Activated naive CD8-positive, alpha-beta T cell treated with anti-CD3 and anti-CD28 coated beads, Interleukin-2, amount 10 ng/mL, durations not matched to agents 7 days and 5 days (primary cell): ENCODE results near the gene ERBB4. TPM values are rescaled to one million over a fixed set of nuclear protein-coding genes. Genes with fewer than 3 reads are reported as not detected.

Experiments
- ATAC-seq: fragments of 150-1000 bp; cut with Tn5 transposase; one replicate; pipeline ENCODE4 v1.10.0; 2021; ENCODE audit warnings: low read depth, moderate library complexity
- POLR2A ChIA-PET: fragments of 350-600 bp; sonication (Branson Sonifier 250); formaldehyde crosslinking; loops from one replicate; lab custom pipeline; 2021; ENCODE audit warnings: antibody characterized with exemption; lab: Charles Lee
- DNase-seq: peaks from one replicate; pipeline ENCODE4 v3.0.0; 2021
- H3K27ac Mint-ChIP-seq: one replicate; pipeline ENCODE4 v1.8.0; 2022; ENCODE audit warnings: mild to moderate bottlenecking, mixed read lengths
- H3K27me3 Mint-ChIP-seq: one replicate; pipeline ENCODE4 v1.8.0; 2022; ENCODE audit warnings: mild to moderate bottlenecking, moderate library complexity, mixed read lengths
- H3K36me3 Mint-ChIP-seq: one replicate; pipeline ENCODE4 v1.8.0; 2021; ENCODE audit warnings: mild to moderate bottlenecking, mixed read lengths
- H3K4me1 Mint-ChIP-seq: one replicate; pipeline ENCODE4 v1.8.0; 2021; ENCODE audit warnings: mixed read lengths
- H3K4me3 Mint-ChIP-seq: one replicate; pipeline ENCODE4 v1.8.0; 2022; ENCODE audit warnings: mild to moderate bottlenecking, moderate library complexity, mixed read lengths
- H3K9me3 Mint-ChIP-seq: one replicate; pipeline ENCODE4 v1.8.0; 2021; ENCODE audit warnings: mixed read lengths
- total RNA-seq, 2 experiments: library from RNA; stranded (reverse); gene quantifications; one replicate each; pipeline ENCODE4 v1.2.3, GENCODE V29; 2021

The ERBB4 gene
- total RNA-seq, 2 experiments from 2014 or later, result not detected

DNA sequence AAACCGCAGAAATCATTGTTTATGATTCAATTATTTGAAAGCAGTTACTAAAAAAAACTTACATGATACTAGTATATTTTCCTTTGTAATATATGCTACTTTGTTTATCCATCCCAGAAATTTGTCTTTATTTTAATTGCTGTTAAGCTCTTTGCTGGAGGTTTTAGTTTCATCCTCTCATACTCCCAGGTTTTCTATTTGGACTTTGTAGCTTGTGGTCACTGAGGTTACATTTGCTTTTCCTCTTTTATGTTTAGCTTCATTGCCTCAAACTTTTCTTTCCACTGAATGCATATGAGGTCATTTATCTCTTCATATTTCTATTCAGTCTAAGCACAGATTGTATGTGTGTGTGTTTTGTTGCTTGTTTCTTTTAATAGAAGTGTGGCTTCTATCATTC, 89.9 kb downstream of the ERBB4 start:
- POLR2A ChIA-PET, result no interaction called here
- ATAC-seq (no peak), DNase-seq (no peak)
- H3K27me3 Mint-ChIP-seq, result no peaks in the 10 kb centered on the region
- H3K9me3 Mint-ChIP-seq, result peaks cover 1% of the 10 kb centered on the region
- H3K4me1 Mint-ChIP-seq, result no peaks in the 10 kb centered on the region
- no peak overlapping the region for H3K27ac Mint-ChIP-seq
- no peaks in the 10 kb centered on the region for H3K36me3 Mint-ChIP-seq
- no peak overlapping the region for H3K4me3 Mint-ChIP-seq

DNA sequence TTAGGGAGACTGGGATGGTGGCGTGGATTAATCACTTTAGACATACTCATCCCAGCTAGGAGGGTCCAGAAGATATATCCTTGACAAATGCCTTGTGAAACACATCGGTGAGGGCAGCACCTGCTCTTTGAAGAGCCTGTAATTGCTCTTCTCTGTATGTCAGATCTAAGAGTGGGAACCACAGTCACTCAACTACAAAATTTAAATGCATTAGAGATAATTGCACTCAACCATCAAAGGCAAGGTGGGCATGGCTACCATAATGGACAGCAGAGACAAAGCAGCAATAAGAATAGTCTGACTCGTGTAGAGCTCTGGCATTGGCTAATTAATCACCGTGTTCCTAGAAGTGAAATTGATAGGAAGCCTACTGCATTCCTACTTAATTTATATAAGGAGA, 96.8 kb downstream of the ERBB4 start:
- POLR2A ChIA-PET, result no interaction called here
- Mint-ChIP-seq H3K27ac (no peak overlapping the region), H3K4me3 (no peak overlapping the region), H3K9me3 (peaks cover 5% of the 10 kb centered on the region), H3K4me1 (no peaks in the 10 kb centered on the region), H3K36me3 (no peaks in the 10 kb centered on the region), H3K27me3 (no peaks in the 10 kb centered on the region)
- DNase-seq (no peak), ATAC-seq (no peak)

DNA sequence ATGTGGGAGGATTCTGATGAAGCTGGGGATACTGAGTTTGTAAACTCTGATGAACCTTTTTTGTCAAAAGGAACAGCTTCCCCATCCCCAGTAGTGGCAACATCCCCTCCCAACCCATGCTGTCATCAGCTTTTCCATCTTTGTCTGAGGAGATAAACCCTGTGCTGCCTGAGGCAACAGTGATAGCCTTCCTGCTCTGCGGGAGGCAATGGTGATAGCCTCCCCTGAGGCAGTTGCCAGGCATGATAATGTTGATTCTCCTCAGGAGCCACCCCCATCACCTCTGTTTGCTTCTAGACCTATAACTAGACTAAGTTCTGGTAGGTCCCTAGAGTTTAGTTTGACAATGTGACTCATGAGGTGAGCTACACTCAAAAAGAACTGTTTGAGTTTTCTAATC, 97.5 kb downstream of the ERBB4 start:
- Mint-ChIP-seq H3K4me1 (no peaks in the 10 kb centered on the region), H3K4me3 (no peak overlapping the region), H3K27ac (no peak overlapping the region), H3K36me3 (no peaks in the 10 kb centered on the region), H3K27me3 (no peaks in the 10 kb centered on the region), H3K9me3 (peaks cover 5% of the 10 kb centered on the region)
- ATAC-seq (no peak), DNase-seq (no peak)
- POLR2A ChIA-PET, result no interaction called here

DNA sequence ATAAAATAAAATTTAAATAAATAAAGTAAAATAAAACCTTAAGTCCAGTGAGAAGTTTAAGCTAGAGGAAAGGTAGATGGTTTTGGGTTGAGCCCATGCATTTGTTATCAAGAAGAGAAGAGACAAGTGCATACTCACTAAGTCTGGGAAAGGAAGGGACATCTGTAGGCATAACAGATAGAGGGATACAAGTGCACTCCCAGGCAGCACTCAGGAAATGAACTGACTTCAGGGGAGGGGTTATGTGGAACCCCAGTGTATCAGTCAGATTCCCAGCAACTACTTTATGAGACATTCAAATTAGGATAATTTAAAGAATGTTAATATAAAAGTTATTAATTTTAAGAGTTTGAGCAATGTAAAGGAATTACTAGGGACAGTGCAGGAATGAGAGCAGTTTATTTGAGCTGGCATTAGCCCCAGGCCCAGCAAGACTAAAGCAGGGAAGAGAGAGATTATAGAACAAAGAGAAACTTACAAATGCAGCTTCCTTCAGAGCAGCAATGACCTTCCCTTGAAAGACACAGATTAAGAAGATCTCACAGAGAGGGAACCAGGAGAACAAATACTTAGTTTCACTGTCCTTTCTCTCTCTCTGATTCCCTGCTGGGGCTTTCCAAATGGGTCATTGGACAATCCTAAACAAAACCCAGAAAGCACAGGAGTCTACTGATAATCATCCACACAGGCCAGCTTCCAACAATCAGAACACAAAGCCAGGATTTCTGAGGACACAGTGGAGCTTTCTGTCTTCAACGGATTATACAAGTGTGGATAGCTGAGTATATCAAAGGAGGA, 109.7 kb downstream of the ERBB4 start:
- H3K27me3 Mint-ChIP-seq, result no peaks in the 10 kb centered on the region
- no peak overlapping the region for H3K27ac Mint-ChIP-seq
- no peaks in the 10 kb centered on the region for H3K9me3 Mint-ChIP-seq
- H3K36me3 Mint-ChIP-seq, result no peaks in the 10 kb centered on the region
- ATAC-seq, result no peak
- DNase-seq, result no peak
- POLR2A ChIA-PET, result no interaction called here
- H3K4me1 Mint-ChIP-seq, result no peaks in the 10 kb centered on the region
- no peak overlapping the region for H3K4me3 Mint-ChIP-seq

DNA sequence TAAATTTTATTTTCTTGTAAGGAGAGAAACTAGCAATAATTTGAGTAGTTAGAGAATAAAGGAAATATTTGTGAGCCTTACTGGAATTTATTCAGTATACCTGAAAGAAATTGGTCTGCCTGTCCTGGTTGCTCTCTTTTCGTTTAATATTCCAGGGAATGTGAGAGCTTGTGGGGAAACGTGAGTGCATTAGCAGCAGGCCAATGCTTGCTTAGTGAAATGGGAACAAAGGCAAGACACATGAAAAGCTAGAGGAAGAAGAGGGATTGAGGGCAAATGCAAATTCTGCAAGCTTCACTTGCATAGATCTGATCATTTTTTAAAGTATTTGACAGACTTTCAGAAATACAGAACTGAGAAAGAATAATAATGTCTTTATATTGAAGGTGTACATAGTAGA, 111.0 kb downstream of the ERBB4 start:
- Mint-ChIP-seq H3K27ac (no peak overlapping the region), H3K27me3 (no peaks in the 10 kb centered on the region), H3K4me3 (no peak overlapping the region), H3K9me3 (no peaks in the 10 kb centered on the region), H3K4me1 (no peaks in the 10 kb centered on the region), H3K36me3 (no peaks in the 10 kb centered on the region)
- ATAC-seq (no peak), DNase-seq (no peak)
- POLR2A ChIA-PET, result no interaction called here

DNA sequence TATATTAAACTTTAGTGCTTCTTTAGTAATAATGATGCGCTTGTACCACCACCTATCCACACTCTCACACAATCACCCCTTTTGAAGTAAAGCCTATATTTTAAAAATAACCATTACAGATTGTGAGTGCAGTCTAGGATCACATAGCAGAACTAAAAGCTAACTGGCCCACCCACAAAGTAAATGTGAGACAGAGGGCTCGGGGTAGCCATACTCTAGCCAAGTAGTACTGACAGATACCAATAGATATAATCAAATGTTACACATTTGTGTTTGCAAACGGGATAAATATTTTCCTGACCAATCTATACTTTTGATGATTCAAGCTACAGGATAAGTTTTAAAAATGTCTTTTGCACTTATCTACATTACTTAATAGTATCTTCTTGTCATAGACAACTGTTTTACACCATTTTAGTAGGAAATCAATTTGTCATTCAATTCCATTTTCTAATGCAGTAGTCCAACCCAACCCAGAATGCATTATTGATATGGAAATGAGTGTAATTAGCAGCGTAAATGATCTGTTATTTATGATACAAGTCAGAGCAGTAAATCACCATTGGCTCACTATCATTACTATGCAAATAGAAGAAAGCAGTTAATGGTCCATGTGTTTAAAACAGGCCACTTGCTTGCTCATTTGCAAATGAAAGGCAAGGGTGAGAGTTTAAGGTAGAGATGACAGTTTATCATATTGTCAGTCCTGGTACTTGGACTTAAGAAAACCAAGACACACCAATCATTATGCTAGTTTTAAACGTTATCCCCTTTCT, 111.8 kb downstream of the ERBB4 start:
- POLR2A ChIA-PET, result no interaction called here
- H3K27ac Mint-ChIP-seq, result no peak overlapping the region
- DNase-seq (no peak), ATAC-seq (no peak)
- no peaks in the 10 kb centered on the region for H3K4me1 Mint-ChIP-seq
- no peaks in the 10 kb centered on the region for H3K9me3 Mint-ChIP-seq
- H3K36me3 Mint-ChIP-seq, result no peaks in the 10 kb centered on the region
- no peaks in the 10 kb centered on the region for H3K27me3 Mint-ChIP-seq
- no peak overlapping the region for H3K4me3 Mint-ChIP-seq

DNA sequence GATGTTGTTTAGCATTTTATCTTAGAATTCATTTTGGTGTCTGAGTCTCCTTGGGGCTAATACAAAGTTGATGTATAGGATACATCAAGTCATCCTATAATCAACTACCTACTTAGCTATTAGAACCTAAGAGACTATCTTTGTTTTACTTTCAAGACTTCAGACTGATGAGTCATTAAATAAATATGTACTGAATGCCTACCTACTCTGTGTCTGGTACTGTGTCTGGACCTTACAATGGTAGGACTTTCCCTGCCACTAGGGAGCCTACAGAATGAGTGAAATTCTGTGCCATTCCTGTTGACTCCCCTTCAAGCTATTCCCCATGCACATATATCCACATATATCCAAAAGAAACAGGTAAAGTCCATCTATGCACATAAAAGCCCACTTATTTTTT, 114.5 kb downstream of the ERBB4 start:
- no peak for DNase-seq
- H3K27ac Mint-ChIP-seq, result no peak overlapping the region
- H3K36me3 Mint-ChIP-seq, result no peaks in the 10 kb centered on the region
- POLR2A ChIA-PET, result no interaction called here
- H3K9me3 Mint-ChIP-seq, result no peaks in the 10 kb centered on the region
- no peaks in the 10 kb centered on the region for H3K27me3 Mint-ChIP-seq
- H3K4me1 Mint-ChIP-seq, result no peaks in the 10 kb centered on the region
- H3K4me3 Mint-ChIP-seq, result no peak overlapping the region
- no peak for ATAC-seq

DNA sequence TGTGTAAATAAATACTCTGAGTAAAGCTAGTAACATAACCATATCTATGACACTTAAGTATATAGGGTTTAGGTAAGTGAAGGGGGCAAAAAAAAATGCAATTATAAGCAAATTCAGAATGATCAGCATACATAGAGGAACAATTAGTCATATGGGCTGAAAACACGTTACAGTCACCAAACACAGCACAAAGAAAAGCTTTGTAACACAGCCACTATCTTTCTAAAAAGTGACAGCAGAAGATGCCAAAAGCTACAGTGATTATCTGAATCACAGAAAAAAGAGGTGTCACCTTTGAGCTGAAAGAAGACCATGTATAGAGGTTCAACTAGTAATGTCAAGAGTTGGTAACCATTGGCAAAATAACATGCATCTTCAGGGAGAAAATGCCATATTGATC, 115.5 kb downstream of the ERBB4 start:
- H3K4me3 Mint-ChIP-seq, result no peak overlapping the region

DNA sequence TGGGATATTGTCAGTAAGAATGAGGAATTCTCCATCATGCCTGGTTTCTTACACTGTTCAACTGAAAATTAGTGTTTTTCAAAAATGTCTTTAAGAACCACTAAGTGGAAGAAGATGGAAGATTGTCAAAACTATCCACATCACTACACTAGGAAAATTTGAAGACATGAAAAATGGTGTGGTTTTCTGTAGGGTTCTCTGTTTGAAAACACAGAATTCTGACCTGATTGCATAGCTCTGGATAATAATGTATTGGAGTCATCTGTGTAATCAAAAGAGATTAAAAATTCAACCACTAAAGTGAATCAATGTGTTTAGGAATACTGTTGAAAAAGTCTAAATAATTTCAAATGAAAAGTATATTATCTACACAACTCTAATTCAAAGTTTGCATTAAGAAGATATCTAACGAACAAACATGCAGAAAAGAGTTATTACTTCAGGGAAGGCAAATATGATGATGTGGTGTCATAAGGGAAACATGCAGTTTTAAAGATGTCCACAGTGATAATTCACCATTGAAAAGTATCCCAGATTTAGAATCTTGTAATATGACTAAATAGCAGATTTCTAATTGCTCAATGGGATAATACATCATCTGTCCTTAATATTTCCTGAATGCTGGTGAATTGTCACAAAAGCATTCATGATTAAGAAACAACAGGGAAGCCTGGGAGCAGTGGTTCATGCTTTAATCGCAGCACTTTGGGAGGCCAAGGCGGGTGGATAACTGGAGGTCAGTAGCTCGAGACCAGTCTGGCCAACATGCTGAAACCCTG, 116.9 kb downstream of the ERBB4 start:
- Mint-ChIP-seq H3K4me1 (no peaks in the 10 kb centered on the region), H3K27ac (no peak overlapping the region), H3K27me3 (no peaks in the 10 kb centered on the region), H3K4me3 (no peak overlapping the region), H3K36me3 (no peaks in the 10 kb centered on the region), H3K9me3 (no peaks in the 10 kb centered on the region)
- DNase-seq (no peak), ATAC-seq (no peak)
- POLR2A ChIA-PET, result no interaction called here

More for the DNA sequence above, 115.5 kb downstream of the ERBB4 start:
- Mint-ChIP-seq H3K4me1 (no peaks in the 10 kb centered on the region), H3K36me3 (no peaks in the 10 kb centered on the region), H3K27ac (no peak overlapping the region), H3K9me3 (no peaks in the 10 kb centered on the region), H3K27me3 (no peaks in the 10 kb centered on the region)
- DNase-seq (no peak), ATAC-seq (no peak)
- POLR2A ChIA-PET, result no interaction called here

DNA sequence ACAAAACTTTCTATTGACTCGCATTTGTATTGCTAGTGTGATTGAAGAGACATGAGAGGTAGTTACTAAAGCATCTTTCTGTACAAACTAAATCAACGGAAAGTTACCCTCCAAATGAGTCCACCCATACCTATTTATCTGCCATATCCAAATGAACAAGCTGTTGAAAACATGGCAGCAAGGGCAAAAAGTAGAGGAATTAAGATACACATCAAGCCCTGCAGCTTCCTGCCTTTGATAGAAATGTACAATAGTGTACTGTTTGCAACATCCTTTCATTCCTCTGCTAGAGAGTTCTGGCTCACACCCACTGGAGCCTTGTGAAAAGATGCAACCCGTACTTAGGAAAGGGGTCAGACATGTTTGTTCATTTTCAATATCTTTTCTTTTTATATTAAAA, 122.5 kb downstream of the ERBB4 start:
- no peak for DNase-seq
- no peak for ATAC-seq
- no peak overlapping the region for H3K4me3 Mint-ChIP-seq
- no peaks in the 10 kb centered on the region for H3K9me3 Mint-ChIP-seq
- no peaks in the 10 kb centered on the region for H3K36me3 Mint-ChIP-seq
- H3K27me3 Mint-ChIP-seq, result no peaks in the 10 kb centered on the region
- H3K4me1 Mint-ChIP-seq, result no peaks in the 10 kb centered on the region
- POLR2A ChIA-PET, result no interaction called here
- H3K27ac Mint-ChIP-seq, result no peak overlapping the region

DNA sequence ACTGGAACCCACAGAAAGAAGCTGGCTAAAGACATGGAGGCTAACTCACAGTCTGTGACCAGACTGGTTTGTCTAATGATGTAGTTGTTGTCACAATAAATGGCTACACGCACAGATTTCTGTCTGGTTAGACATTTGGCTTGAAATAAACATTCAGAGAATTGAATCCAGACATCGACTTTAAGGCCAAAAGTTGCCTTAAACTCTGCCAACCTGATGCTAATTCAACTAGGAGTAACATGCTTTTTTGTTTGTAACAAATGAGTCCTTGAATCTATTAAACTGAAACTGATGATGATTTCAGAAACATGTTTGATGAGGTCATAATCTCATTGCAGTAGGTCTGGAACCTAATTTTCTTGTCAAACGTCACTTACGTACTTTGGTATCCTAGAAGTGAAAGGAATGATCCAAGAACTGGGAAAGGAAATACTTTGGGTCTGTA, 123.8 kb downstream of the ERBB4 start:
- H3K9me3 Mint-ChIP-seq, result no peaks in the 10 kb centered on the region
- no peaks in the 10 kb centered on the region for H3K36me3 Mint-ChIP-seq
- POLR2A ChIA-PET, result no interaction called here
- H3K4me1 Mint-ChIP-seq, result no peaks in the 10 kb centered on the region
- no peak for ATAC-seq
- H3K27me3 Mint-ChIP-seq, result no peaks in the 10 kb centered on the region
- no peak overlapping the region for H3K27ac Mint-ChIP-seq
- no peak overlapping the region for H3K4me3 Mint-ChIP-seq
- no peak for DNase-seq

DNA sequence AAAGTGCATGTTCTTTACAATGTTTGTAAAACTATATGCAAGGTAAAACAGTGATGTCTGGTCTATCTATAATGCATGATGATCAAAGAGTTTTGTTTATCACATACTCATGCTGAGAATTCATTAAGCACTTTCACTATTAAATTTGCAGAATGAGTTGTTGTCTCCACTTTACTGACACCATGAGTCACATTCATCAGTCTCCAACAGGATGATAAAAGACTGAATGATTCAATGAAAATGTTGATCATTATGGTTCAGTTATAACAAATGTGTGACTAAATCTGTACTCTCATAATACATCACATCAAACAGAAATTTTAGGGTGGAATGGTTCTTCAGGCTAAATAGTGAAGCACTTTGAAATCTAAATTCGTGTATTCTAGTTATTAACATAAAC, 129.0 kb downstream of the ERBB4 start:
- POLR2A ChIA-PET, result no interaction called here

DNA sequence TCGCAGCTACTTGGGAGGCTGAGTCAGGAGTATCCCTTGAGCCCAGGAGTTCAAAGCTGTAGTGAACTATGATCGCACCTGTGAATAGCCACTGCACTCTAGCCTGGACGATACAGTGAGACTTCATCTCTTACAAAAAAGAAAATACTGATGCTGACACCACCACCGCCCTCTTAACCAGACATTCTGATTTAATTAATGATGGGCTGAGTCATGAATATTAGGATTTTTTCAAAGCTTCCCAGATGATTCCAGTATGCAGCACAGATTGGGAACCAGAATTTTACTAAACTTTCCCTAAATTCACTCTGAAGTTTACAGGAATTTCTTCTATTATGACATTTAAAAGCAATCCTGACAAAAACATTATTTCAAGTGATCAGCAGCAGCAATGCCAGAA, 130.1 kb downstream of the ERBB4 start:
- POLR2A ChIA-PET, result no interaction called here
- H3K4me1 Mint-ChIP-seq, result no peaks in the 10 kb centered on the region
- no peaks in the 10 kb centered on the region for H3K36me3 Mint-ChIP-seq
- H3K9me3 Mint-ChIP-seq, result no peaks in the 10 kb centered on the region
- ATAC-seq (no peak), DNase-seq (no peak)
- H3K27me3 Mint-ChIP-seq, result no peaks in the 10 kb centered on the region
- H3K4me3 Mint-ChIP-seq, result no peak overlapping the region
- H3K27ac Mint-ChIP-seq, result no peak overlapping the region

More for the DNA sequence above, 129.0 kb downstream of the ERBB4 start:
- ATAC-seq, result no peak
- Mint-ChIP-seq H3K27me3 (no peaks in the 10 kb centered on the region), H3K27ac (no peak overlapping the region), H3K36me3 (no peaks in the 10 kb centered on the region), H3K4me1 (no peaks in the 10 kb centered on the region), H3K9me3 (no peaks in the 10 kb centered on the region), H3K4me3 (no peak overlapping the region)
- DNase-seq, result no peak
